ENCODE results near the gene DPYD.
"Not testable (repeated sequence)": the region's sequence is repeated elsewhere in the genome, so short reads cannot be mapped to it uniquely, and the experiment has no call there.

Gene DPYD

DNA sequence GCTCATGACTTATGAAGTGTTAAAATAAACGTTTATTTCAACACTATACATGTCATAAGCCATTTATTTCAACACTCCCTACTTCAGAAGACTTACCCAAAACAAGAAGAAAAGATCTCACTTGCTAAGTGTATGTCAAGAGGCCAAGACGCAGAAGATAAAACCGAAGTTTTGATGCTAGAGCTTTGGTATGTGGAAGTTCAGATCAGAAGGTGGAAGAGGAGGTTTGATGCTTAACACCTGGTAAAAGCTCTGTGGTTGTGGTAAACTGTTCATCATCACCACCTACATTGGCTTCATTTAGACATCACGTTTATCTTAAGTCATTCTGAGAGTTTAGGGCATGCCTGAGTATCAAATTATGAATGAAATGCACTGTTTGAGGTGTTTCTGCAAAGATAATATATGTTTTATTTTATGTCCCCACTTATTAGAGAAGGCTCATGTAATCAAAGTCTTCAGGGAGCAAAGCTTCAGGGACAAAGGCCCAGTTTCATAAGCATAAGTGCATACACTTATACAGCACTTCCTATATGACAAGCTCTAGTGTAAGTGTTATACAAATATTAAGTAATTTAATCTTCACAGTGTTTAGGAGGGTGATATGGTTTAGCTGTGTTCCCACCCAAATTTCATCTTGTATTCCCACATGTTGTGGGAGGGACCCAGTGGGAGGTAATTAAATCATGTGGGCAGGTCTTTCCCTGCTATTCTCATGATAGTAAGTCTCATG, 665.9 kb downstream of the DPYD start:
- DNase-seq: no peak

DNA sequence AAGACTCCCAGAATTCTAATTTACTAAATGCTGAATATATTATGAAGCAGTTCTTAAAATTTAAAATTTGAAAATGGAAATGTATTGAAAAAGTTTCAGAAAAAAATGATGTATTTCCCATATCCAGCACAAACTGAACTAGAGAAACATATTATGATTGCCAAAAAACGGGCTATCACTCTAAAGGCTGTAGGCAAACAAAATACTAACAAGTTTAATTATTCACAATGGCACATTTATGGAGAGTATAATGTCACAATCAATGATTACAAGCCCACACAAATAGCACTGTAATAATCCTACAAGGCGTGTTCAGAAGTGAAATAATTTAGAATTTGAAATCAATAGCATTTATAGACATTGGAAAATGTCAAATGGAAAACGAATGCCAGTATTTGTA, 667.9 kb downstream of the DPYD start:
- DNase-seq: no peak

DNA sequence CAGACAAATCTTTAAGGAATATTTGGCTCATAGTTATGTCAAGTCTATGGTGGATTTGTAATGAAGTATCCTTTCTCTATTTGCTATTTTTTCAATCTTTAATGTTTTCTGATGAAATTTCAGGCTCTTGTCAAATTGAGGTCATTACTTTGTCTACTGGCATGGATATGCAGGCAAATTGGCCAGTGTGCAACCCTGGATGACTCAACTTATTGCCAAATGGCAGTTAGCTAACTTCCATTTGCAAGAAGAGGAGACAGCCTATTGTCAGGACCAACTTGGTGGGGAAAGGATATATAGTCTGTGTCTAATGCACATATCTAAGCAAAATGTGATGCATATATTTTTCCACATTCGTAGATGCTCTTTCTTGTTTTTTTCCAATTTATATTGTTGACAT, 668.8 kb downstream of the DPYD start:
- DNase-seq: peak; percentile 4

DNA sequence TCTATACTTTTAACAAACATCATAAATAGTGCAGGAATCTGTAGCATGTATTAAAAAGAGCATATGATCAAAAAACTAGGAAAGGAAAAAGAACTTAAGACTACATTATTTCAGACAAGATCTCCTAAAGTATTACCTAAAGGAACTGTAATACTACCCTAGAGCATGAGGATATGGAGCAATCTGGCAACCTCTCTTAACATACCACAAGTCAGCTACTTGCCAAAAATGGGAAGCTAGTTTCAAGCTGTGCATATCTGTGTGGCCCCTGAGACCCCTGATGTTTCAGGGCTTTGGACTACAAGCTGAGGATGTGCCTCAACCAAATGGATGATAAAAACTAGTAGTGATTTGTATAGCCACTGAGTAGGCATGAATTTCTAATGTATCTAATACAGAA, 673.6 kb downstream of the DPYD start:
- DNase-seq: peak; percentile 31

DNA sequence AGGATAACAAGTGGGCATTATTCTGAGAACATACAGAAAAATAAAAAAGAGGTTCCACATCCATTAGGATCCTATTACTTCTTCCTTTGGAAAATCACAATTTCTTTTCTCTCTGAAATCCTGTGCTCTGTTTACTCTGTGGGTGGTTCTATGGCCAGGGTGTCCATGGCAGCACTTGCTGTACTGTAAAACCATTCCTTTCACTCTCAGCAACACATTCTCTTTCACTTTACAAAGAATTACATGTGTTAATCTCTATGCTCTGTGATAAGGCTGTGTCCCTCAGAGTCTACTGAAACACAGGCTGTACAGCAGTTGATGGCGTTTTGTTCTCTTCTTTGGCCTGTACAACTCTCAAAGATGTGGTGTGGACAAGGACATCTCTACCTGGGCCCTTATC, 675.2 kb downstream of the DPYD start:
- DNase-seq: no peak

DNA sequence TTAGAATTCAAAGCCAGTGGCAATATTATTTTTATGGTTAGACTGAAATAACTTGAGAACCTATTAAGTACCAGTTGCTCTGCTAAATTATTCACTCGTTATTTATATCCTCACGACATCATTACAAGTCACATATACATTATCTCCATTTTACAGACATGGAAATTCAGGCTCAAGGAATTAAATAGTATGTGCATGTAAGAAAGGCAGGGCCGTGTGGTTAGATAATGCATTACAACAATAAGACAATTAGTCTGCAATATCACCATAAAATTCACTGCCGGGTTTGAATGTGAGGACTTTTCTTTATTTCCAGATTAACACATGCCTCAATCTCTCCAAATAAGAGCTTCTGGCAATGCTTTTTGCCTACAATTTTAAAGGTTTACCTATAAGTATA, 675.8 kb downstream of the DPYD start:
- no peak for DNase-seq

DNA sequence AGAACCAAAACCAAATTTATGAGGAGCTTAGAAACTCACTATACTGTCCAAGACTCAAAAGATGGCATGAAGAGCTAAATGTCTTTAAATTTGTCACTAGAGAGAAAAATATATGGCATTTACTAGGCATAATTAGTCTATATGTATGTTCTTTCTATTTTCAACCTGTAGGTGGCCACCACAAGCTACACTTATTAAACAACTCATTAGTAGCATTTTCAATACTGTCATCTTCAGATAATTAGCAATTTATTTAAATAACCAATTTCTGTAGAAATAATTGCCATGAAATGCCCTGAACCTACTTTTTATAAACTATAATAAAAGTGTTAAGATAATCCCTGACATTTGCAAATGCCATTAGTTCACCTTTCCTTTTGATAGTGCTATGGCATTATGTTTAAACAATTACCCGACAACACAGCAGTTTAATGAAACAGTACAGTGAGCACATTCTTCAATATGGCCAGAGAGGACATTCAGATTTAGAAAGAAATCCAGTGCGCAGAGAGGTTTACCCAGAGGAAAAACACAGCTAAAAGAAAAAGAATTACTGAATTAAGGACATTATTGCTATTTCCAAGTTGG, 676.8 kb downstream of the DPYD start:
- DNase-seq: peak; percentile 59

DNA sequence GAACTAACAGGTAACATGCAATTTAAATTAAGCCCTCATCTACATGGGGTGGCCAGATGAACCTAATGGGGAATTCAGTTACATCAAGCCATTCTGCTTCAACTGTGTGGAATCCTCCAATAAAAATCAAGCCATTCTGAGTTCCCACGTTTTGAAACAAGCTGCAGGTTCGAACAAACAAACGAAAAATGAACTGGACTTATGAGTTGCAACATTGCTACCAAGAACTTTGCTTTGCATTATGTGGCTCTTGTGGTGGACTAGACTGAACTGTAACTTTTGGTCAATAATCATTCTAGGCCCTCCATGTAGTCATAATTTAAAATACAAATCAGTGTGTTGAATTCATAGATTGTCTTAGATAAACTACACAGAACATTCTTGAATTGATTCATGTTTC, 682.0 kb downstream of the DPYD start:
- no peak for DNase-seq

DNA sequence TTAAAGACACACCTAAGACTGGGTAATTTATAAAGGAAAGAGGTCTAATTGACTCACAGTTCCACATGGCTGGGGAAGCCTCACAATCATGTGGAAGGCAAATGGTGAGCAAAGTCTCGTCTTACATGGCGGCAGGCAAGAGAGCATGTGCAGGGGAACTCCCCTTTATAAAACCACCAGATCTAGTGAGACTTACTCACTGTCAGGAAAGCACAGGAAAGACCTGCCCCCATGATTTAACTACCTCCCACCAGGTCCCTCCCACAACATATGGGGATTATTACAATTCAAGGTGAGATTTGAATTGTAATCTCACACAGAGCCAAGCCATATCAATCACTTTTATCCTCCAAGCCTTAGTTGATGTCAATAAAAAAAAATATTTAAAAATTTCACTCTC, 689.5 kb downstream of the DPYD start:
- not testable (repeated sequence) for DNase-seq

DNA sequence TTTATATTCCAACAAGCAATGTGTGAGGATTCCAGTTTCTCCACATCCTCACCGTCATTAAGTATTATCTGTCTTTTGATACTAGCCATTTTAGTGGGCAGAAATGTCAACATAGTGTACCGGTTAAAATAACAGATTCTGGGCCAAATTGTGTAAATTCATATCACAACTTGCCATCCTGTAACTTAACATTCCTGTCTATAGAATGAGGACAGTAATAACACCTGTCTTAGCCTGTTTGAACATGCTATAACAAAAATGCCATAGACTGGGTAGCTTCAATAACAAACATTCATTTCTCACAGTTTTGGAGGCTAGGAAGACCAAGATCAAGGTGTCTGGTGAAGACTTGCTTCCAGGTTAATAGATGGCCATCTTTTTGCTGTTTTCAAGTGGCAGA, 708.2 kb downstream of the DPYD start:
- no peak for DNase-seq

DNA sequence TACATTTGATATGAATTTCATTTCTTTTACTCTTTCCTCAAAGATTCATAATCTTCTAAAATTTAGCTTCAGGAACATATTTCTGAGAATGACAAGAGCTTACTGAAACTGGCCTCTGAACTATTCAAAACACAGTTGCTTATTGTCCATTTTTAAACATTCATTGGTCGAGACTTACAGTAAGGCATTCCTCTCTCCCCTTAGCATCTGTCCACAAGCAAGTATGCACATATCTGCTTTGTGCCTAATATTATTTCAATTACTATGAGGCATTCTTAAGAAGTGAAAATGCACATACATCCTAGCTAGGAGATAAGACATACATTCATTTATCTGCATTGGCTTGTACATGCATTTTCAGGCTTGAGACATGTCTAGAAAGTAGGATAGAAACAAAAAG, 710.5 kb downstream of the DPYD start:
- no peak for DNase-seq

DNA sequence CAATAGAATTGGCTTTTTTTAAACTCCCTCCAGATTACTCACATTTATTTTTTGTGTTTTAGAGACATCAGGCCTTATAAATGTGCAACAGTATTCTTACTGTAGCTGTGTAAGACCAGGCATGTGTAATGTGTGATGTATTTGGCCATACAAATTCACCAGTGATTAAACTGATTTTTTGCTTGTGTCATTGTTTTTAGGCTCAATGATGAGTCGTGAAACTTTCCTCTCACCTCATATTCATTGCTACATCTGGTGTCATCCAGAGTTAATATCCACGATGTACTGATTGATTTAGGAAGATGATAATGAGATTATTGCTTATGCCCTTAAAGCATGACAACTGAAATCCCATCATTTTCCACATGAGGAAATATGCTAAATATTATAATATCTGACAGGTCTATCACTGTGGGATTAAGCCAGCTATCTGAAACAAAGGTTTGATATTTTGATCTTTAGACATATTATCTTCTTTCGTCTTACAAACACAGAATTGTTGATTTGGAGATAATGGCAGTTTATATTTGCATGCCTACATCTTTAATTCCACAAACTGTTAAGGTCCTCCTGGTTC, 711.4 kb downstream of the DPYD start:
- DNase-seq: no peak

DNA sequence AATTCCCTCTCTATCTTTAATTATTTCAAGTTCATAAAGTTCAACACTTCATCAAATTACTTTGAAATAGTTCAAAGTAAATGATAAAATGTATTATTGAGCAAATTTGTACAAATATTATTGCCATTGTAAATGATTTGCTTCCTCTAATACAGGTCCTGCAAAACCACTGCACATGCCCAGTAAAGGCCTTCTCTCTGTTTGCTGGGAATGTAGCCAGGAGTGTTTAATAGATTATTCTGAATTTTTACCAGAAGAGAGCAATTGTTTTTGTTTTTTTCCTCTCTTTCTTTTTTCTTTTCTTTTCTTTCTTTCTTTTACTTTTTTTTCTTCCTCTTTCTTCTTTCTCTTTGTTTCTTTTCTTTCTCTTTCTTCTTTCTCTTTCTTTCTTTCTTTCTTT, 713.0 kb downstream of the DPYD start:
- no peak for DNase-seq

DNA sequence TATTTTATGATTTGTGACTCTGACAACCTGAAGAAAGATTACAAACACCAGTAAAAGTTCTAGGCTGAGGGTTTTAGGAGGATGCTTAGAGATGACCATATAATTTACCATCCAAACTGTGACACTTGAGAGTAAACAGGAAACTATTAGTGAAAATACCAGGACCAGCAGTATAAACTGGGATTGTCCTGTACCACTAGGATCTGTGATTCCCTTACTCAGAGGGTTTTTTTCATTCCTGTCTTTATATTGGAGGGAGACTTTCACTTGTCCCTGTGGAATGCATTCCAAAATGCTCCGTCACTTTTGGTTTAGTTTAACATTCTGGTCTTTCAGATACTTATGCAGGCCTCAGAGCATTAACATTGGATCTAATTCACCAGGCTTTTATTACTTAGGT, 716.4 kb downstream of the DPYD start:
- no peak for DNase-seq

DNA sequence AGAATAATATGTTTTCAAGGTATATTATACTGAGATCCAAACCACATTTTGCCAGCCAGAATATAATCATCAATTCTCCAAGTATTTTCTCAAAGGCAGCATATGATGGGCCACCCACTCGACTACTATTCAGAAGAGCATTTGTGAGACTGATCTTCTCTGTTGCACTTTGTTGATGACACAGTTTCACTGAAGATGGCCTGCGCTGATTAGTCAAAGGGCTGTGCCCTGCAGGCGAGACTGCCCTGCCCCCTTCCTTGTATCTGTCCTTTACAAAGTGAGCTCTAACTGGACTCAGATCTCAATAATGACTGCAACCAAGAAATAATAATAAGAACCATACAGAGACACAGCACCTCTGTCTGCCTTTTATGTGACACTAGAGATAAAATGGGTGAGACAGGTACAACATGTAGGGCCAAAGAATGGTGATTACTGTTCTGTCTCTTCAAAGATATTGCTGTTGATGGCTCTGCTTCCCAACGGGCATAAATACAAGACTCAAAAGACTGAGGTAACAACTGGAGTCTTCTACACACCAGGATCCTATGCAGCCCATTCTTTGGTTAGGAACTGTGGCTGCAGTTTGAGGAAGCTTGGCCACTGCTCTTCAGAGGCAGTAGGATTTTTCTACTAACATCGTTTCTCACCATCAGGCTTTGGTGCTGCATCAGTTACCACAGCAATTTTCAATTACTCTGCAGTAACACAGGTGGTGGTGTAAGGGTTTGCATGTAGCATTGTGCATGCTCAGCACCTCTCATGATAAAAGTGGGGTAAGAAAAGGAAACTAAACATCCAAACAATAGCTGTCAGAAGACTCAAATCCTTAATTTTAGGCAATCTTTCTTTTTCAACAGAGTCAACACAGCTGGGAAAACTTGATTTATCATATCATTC, 718.1 kb downstream of the DPYD start:
- DNase-seq: peak; percentile 25

DNA sequence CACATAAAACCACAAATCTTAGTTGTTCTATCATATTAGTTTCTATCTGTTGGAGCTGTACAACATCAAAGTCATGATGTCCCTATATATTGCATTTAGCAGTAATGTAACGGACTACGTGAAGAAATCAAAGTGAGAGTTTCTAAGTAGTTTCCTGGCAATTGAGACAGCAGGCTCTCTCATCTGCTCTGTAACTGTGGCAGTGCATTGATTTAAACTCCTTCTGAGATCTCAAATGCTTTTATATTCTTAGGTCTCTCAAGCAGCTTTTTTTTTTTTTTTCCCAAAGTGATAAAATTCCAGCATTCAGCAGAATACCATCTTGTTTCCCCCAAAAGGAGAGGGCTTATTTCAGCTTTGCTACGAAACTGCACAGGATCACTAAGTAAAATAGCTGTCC, 719.2 kb downstream of the DPYD start:
- no peak for DNase-seq

DNA sequence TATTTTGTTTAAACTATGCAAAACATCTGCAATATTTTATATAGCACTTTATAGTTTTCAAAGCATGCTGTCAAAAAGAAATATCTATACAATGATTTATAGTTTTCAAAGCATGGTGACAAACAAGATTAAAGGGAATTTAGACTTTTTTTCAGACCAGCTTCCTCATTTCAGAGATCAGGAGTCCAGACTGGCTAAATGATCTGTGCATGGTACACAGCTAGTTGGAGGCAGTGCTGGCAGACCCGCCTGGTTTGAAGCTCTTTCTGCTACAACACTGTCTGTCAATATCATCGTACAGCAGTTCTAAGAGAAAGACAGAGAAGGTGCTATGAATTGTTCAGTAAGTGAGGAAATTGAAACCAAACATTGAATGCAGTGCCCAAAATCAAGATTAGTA, 720.2 kb downstream of the DPYD start:
- peak; percentile 11 for DNase-seq

DNA sequence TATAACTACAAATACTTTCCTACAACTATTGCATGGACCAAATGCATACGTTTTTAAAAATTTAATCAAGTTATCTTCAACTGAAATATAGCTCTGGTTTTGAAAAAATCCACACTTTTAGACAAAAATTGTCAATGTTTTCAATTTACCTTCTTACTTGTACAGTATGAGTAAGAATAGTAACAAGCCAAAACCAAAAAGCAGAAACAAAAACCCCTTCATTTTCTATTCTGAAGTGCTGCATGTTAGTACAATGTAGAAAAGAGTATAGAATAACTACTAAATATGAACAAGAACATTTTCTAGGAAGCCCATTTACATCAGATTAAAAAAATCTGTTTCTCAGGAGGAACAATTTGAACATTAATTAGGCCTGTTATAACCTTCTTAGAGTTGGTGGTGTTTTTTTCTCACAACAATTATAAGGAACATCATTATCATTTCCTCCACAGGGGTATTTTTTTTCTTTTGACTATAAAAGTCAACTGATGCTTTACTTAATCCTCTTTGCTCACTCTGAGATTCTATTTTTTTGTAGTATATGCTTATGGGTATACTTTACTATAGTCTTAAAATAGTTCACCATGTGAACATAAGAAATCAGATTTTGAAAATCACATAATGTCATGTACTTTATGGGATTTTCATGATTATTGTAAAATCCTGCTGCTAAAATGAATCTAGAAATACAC, 723.9 kb downstream of the DPYD start:
- no peak for DNase-seq

DNA sequence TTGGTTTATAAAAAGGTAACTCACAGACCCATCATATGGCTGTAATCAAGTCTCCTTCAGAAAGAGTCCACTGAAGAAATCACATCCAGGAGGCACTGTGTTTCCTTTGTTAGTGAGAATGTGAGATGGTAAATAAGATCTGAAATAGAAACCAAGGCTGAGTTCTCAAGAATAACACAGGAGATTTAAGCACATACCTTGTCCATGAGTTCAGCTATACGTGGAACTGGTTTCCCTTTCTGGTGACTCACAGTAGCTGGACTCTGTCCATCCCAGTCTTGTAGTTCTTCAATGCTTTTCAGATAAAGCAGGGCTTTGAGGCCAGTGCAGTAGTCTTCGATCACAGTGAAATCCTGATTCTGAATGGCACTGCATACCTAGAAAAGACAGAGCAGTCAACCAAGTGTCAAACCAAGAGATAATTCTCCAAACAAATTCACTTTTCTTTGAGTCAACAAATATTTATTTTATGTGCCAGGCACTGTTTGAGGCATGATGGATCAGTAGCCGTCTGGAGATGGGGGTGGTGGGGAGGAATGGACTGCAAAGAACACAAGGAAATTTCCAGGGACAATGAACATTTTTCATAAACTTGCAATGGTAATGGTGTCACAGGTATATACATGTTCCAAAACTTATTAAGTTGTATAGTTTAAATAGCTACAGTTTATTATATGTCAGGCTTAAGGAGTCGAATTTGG, 727.8 kb downstream of the DPYD start:
- no peak for DNase-seq

DNA sequence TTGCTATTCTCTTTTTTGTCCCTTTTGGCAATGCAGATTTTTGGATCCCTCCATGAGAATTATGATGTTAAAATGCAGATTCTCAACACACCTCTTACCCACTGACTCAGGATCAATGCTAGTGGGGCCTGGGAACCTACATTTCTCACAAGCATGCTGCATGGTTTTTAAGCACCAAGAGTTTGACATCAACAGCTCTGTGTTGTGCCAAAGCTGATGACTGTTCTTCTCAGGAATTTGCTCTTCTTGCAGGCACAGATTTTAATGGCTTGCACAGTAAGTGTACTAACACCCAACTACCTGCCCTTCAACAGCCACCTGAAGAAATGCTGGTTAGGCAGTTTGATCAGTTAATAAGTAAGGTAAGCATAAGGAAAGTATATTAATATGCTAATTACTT, 730.5 kb downstream of the DPYD start:
- no peak for DNase-seq

DNA sequence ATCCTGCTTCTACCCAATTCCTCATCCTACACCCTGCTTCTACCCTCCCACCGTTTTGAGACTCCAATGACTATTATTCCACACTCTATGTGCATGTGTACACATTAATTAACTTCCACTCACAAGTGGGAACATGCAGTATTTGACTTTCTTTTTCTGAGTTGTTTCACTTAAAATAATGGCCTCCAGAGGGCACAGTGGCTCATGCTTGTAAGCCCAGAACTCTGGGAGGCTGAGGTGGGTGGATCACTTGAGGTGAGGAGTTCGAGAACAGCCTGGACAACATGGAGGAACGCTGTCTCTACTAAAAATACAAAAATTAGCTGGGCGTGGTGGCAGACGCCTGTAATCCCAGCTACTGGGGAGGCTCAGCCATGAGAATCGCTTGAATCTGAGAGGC, 734.5 kb downstream of the DPYD start:
- peak; percentile 36 for DNase-seq

DNA sequence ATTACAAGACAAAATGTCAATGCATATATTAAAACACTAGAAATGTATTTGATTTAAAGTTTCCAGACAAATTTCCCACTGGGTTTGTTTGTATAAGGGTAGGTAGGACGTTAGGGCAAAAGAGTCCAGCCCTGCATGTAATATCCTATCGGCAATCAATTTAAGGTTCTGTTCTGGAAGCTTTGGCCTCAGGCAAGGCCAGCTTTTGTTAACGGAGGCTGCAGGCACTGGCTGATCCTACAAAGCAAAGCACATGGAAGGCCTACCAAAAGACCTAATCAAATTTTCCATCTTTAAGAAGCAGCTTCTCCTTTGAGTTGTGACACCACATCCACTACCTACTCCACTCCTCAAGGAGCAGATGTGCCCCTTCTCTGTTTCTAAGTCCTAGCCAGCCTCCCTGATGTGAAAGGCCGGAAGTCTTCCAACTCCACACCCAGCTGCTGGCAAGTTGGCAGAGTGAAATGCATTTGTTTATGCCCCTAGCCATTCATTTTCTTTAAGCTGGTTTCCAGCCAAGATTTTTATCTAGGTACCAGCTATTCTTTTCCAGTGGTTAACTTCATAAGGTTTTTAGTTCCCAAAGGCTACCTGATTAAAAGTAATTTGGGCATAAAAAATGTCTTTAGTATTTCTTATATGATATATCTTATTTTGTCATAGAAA, 746.7 kb downstream of the DPYD start:
- DNase-seq: no peak
